NCI-H1417 (cell line): ENCODE data around the gene DIPK2A.
A peak's percentile ranks its signal among the peaks of the same experiment; 100 is the strongest.

Source experiments
- DNase-seq, 3 experiments: peaks; one replicate each; lab custom pipeline; 2025; lab: John Stamatoyannopoulos, UW

The DIPK2A gene

DNA sequence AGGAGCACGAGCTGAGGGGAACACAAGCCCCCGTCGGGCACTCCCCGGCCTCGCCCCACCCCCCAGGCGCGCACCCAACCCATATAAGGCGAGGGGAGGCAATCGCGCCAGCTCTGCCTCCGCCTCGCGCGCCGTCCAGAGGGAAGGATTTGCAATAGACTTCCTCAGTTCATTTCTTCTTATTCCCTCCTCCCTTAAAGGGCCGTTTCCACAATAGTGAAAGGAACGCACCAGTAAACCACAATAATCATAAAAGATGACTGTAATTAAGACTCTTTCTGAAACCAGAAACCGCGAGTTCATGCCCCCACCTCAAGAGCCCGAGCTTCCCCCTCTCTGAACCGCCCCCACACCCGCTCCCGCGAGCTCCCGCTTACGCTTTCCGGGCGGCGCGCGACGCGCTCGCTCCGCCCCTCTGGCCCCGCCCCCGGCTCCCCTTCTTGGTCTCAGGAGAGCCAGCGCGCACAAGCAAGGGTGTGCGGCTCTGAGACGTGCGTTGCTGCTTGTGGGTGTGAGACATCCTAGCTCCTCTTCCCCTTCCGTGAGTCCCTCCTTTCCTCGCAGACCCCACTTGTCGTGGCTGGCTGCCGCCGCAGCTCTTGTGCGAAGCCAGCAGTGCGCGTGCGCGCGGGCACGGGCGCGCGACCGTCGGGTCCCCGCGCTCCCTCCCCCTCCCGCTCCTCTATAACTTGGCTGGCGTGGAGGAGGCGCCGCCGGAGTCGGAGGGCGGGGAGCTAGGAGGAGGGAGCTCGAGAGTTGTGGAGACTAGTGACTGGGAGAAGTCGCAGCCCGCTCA lies at the start of gene DIPK2A:
TSS of gene DIPK2A (plus strand) at position 465 of the 796 bp plus-strand sequence. CDS start 510 bp downstream, outside the sequence.
- DNase-seq: peak; percentile 93 to 99 (median 99)

- DNase-seq: peak in 1 of 3 experiments; percentile 24
These were observed 46.9 kb upstream of the DIPK2A start for GRCh38 chr3:143924522-143925285.

DNA sequence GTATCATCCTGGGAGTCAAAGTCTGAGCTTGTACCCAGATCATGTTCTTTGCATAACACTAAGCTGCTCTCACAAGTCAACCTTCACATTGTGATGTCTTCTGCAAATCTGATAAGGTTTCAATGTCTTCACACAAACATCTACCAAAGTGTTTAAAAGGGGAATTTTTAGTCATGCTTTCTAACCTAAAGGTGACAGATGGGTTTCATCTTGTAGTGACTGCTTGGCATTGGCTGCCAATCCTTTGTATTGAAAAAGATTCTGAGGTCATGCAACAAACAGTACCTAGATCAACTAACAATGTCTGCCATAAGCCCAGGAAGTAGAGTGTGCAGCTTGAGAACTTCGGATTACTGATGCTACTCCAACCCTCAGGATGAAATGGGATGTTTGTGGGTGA lies 43.6 kb upstream of the DIPK2A start:
- no peak for DNase-seq

DNA sequence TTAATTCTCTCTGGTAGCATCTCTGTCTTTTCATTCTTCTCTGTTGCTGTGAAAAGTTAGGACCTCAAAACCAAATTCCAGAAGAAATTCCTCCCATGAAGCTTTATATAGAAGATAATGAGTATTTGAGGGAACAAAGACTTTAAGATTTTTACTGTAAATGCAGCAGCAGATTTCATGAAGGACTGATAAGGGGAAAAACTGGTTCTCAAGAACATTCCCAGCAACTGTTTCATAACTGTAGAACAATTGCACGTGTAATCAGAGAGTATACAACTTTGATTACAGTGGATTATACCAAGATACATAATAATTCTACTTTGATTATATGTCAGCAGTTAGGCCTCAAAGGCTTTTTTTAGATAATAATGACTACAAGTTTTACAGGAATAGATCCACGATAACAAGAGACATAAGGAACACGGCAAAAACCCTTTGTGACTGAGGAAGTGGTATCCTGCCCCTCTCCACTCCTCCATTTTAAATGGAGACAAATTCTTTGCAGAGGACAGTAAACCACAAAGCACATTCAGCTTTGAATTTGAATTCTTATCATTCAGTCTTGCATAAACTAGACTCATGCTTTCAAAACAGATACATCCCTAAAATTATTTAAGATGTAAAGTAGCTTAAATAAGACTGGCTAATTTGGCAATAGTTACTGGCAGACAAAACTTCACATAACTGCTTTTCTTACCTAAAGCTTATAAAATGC lies 42.9 kb upstream of the DIPK2A start:
- no peak for DNase-seq

DNA sequence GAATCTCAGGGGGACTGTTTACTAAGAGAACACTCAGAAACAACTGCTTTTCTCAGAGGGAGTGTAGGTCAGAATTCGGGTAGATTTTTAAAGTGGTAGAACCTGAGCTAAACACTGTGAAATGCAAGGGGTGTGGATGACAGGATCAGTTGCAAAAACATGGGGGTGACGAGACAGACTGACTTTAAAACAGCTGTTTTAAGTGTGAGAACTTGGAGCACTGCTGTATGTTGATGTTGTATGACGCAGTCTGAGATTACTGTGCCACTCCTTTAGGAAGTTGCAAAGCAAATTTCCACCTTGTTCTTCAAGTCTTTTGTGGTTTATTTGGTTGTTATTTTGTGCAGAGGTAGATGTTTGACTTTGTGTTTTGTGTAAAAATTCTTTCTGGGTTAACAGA lies 36.8 kb upstream of the DIPK2A start:
- no peak for DNase-seq

DNA sequence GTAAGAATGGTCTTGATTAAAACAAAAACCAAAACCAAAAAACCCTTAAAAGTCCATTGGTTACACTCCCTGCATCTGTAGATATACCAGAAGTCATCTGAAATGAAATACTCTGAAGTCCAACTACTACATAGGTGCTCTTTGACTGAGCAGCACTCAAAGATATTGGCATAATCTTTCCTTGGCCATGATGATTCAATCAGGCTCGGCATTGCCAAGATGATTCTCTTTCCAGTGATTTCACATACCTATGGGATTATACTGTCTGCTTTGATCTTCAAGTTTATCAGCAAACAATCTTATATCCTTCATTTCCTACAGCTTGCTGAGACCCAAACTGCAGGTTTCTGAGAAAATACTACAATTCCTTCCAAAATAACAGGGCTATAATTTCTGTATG lies 35.9 kb upstream of the DIPK2A start:
- no peak for DNase-seq

GRCh38 chr3:143950810-143951209 lies 20.8 kb upstream of the DIPK2A start:
- no peak for DNase-seq

GRCh38 chr3:143951351-143951971 lies 20.2 kb upstream of the DIPK2A start:
- DNase-seq: peak; percentile 8 to 52 (median 13)

- peak in 1 of 3 experiments; percentile 5 for DNase-seq
These were observed 19.0 kb upstream of the DIPK2A start for GRCh38 chr3:143952569-143953072.

DNA sequence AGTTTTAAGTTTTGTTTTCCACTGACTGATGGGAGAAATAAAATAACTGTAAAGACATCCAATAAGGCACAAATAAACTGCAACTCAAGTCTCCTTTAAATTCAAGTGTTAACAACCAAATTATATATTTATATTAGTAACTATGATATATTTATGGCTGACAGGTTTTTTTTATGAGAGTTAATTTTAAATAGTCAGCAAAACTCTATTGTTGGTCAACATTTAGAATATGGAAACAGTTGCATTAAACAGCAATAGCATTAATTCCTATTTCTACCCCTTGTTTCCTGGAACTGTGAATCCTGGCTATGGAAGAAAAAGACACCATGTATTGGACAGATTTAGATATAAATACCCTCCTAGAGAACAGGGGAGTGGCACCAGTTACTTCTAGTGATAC lies 16.5 kb upstream of the DIPK2A start:
- no peak for DNase-seq

DNA sequence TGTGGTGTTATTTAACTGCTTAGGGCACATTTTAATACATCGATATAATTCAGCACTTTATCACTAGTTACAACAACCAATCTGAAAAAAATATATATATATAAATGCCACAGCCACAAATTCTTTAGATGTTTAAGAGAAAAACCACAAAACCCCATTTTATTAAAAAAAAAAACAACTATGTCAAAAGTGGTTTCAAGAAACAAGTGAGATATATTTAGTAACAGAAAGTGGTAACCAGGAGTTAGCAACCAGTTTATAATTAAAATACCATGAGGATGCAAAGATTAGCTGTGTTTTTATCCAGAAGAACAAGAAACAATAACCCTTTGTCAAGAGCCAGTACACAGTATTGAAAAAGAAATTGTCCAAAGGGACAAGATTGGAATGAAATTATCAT lies 14.8 kb upstream of the DIPK2A start:
- DNase-seq: no peak

DNA sequence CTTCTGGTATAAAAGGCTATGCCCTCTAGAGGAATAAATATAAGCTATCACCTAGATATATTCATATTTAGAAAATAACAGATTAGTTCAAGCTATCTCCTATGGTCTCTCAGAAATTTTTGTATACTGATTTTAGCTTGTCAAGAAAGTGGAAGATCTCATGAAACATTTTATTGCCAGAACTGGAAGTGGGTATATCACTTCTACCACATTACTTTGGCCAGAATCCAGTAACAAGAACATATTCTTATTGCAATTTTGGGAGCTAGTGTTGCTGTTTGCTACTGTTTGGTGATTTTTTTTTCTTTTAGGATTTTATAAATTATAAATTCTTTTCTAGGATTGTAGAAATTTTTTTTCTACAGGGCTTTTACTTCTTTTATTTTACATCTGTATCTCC lies 14.2 kb upstream of the DIPK2A start:
- DNase-seq: no peak

DNA sequence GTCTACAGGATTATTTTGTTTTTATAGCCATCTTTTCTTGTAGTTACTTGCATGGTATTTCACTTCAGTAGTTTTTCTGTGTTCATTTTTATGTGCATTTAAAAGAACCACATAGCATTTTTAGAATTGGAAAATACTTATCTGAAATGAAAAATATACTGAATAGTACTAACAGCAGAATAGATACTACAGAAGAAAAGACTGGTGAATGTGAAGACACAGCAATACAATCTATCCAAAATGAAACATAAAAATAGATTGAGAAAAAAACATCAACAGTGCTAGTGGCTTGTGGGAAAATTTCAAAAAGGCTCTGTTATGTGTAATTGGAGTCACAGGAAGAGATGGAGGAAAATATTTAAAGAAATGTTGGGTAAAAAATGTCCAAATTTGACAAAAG lies 12.7 kb upstream of the DIPK2A start:
- DNase-seq: no peak

GRCh38 chr3:143961342-143961741 lies 10.3 kb upstream of the DIPK2A start:
- no peak for DNase-seq

GRCh38 chr3:143963946-143964345 lies 7.7 kb upstream of the DIPK2A start:
- no peak for DNase-seq

- peak; percentile 44 to 96 (median 95) for DNase-seq
These were observed 757 bp upstream of the DIPK2A start for GRCh38 chr3:143970773-143971358.

- DNase-seq: peak in 1 of 3 experiments; percentile 97
These were observed 507 bp downstream of the DIPK2A start for GRCh38 chr3:143972155-143972504.

DNA sequence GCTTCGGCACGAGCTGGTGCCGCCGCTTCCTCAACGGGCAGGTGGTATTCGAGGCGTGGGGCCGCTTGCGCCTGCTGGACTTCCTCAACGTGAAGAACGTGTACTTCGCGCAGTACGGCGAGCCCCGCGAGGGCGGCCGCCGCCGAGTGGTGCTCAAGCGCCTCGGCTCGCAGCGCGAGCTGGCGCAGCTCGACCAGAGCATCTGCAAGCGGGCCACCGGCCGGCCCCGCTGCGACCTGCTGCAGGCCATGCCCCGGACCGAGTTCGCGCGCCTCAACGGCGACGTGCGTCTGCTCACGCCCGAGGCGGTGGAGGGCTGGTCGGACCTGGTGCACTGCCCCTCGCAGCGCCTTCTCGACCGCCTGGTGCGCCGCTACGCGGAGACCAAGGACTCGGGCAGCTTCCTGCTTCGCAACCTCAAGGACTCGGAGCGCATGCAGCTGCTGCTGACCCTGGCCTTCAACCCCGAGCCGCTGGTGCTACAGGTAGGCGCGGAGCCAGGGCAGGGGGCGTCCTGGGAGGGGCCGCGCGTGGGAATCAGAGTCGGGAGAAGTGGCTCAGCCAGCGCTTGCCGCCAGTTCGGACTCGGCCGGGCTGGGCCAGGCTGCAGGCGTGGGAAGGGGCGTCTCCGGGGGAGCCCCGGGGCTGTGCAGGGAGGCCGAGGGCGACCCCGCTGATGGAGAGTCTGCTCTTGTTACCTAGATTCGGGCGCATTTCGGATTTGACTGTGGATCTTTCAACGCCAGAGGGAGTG lies 1.1 kb downstream of the DIPK2A start:
- peak; percentile 51 to 97 (median 94) for DNase-seq

DNA sequence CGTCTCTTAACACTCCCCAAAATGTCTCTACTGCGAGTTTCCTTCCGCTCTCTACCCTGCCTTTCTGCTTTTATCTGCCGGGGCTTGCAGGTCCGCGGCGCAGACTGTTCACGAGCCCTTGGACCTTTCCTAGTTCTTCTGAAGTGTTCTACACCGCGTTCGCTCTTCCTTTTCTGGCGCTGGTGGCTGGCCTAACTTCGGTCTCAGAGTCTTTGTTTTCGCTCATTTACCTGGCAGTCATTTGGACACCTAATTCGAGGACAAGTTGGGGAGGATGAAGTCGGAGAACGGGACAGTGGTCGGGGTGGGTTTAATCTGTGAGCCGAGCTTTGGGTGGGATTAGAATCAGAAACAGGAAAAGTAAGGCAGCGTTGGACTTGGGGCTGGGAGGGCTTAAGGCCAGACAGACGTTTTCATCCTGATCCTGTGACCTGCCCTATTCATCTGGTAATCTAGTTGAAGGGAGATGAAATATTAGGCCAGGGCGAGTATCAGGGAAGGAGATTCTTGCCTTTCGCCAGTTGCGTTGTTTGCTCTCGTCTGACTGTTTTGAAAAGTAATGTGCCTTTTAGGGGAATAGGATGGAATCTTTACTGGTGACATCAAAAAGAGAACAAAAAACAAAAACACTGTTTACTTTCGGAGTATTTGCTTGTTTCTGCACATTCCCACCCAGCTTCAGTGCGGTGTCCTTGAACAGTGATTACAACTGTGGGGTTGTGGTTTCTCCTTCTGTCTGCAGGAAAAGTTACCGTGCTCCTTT lies 1.8 kb downstream of the DIPK2A start:
- peak in 2 of 3 experiments; percentile 67 to 93 for DNase-seq
